ENCODE results near the gene COBL.

The COBL gene

DNA sequence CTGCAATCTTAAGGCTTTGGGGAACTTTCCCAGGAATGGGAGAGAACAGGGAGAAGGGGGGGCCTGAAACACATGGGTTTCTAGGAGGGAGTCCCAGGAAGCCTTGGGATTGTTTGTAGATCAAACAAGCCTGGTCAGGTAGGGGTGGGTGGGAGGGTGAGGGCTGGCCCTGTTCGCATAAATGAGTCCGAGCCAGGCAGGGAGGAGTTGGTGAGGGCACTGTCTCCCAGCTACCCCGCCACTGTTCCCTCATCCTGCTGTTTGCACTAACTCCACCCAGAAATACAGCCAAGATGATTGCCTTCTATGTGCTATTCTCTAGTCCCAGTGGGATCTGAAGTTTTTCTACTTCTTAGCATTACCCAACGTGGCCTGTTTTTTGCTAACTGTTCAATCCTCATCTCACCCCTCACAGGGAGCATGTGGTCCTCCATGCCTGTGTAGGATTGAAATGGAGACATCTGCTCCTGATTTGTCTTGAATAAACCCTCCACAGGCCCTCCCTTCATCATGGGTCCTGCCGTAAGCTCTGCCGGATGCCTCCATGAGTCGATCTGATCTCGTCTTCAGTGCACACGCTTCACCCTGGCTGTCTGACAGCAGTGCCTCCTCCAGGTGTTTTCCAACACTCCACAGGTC lies 257.0 kb downstream of the COBL start:
- TF ChIP-seq CTCF (IDR thresholded peaks at IDR 0.05; ENCODE audit: low read depth, low read length): no peak
- no peak overlapping the region for H3K4me3 ChIP-seq (ENCODE audit: low read depth, low read length)

- no peak overlapping the region for H3K4me3 ChIP-seq (ENCODE audit: low read depth, low read length)
- no peak for TF ChIP-seq CTCF (IDR thresholded peaks at IDR 0.05; ENCODE audit: low read depth, low read length)
Observed at GRCh38 chr7:51058764-51059163, 257.8 kb downstream of the COBL start.

DNA sequence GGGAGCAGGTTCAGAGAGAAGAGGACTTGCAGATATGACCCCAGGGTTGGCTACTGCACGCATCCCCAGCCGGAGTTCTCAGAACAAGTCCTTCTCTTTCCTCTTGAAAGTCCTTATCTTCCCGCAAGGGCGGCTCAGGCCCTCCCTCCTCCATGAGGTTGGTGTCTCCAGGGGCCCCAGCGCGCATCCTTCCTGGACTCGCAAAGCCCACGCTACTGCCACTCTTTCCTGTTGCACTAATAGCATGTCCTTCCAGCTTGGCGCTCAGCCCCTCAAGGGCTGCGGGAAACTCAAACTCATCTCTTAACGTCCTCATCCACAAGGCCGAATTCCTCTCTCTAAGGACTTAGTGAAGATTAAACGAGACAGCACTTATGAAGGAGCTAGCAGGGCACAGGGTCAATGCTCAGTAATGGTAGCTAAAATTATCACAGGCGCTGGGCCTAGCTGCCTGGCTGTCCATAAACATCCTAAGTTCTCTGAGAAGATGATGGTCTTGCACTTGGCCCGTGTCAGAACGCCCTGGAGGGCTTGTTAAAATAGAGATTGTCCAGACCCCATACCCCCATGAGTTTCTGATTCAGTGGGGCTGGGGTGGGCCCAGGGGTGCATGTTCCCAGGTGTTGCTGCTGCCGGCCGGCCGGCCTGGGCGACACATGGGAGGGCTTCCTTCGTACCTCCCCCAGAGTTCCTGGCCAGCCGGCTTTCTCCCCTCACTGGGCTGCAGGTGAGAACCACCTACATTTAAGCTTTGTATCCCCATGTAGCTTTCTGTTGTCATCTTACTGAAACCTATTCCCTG lies 261.4 kb downstream of the COBL start:
- H3K4me3 ChIP-seq (ENCODE audit: low read depth, low read length): no peak overlapping the region
- no peak for TF ChIP-seq CTCF (IDR thresholded peaks at IDR 0.05; ENCODE audit: low read depth, low read length)

- TF ChIP-seq CTCF (IDR thresholded peaks at IDR 0.05; ENCODE audit: low read depth, low read length): no peak
Observed at GRCh38 chr7:51054231-51054630, 262.4 kb downstream of the COBL start.

DNA sequence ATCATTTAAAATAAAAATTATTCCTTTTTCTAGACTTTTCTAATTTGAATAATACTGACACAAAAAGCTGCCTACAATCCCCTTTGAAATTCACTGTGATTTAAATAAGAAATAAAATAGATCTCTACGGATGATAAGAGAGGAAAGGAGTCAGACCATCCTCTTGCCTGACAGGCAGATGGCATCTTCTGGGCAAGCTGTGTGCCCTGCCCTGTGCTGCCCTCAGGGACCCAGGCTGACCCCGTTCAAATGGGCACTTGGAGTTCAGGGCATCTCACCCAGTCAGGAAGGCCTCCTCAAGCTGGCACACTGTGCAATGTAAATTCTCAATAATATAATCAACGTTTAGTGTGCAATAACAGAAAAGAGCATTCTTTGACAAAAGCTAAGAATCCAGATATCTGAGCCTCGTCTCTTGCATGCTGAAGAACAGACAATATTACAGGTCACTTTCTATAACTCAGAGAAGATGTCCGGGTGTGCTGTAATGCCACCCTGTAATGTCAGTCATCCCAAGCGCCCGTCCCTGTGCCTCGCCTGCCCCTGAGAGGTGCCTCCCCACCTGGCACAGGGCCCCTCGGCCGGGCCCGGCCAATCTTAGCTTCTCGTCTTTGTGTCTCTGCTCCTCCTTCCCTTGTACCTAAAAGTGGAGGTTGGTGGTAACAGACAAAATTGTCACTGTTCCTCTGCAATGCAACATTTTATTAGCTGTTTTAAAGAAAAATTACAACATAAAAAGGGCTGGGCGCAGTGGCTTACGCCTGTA lies 263.3 kb downstream of the COBL start:
- H3K4me3 ChIP-seq (ENCODE audit: low read depth, low read length): no peak overlapping the region
- TF ChIP-seq CTCF (IDR thresholded peaks at IDR 0.05; ENCODE audit: low read depth, low read length): no peak

More at GRCh38 chr7:51054231-51054630, 262.4 kb downstream of the COBL start:
- no peak overlapping the region for H3K4me3 ChIP-seq (ENCODE audit: low read depth, low read length)

GRCh38 chr7:51046482-51046881 lies 270.1 kb downstream of the COBL start:
- TF ChIP-seq CTCF (IDR thresholded peaks at IDR 0.05; ENCODE audit: low read depth, low read length): no peak
- no peak overlapping the region for H3K4me3 ChIP-seq (ENCODE audit: low read depth, low read length)

DNA sequence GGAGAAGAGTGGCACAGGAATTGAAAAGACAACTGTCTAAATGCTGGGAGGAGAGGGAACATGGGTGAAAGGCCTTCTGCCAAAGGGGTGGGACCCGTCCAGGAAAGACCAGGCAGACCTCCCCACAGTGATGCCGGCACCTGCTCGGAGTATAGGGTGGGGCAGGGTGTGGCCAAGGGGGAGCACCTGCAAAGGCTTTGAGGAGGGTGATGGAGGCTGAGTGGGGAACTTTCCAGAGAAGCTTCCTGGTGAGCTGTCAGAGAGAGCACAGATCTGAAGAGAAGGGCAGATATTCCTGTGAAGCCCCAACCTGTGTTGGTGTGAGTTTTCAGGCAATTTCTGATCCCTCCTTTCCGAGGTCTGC lies 270.5 kb downstream of the COBL start:
- H3K4me3 ChIP-seq (ENCODE audit: low read depth, low read length): no peak overlapping the region
- TF ChIP-seq CTCF (IDR thresholded peaks at IDR 0.05; ENCODE audit: low read depth, low read length): no peak
